OCI-LY7 (cell line): ENCODE data around the gene ABCG4. TPM values are rescaled to one million over a fixed set of nuclear protein-coding genes. Genes with fewer than 3 reads are reported as not detected.

ENCODE experiments used
- BruUV-seq: library from RNA; stranded (reverse); fragments of 400-500 nt; replicated peaks from 2 replicates; lab custom pipeline; 2021; lab: Mats Ljungman, UMichigan
- CTCF ChIA-PET: fragments of 300-600 bp; sonication (Branson Sonifier 250); formaldehyde crosslinking; loops from one replicate; lab custom pipeline; 2022; ENCODE audit warnings: antibody characterized with exemption; ENCODE audit not compliant: unreplicated experiment; lab: Charles Lee
- POLR2A ChIA-PET: fragments of 300-600 bp; sonication (Branson Sonifier 250); formaldehyde crosslinking; loops from one replicate; lab custom pipeline; 2022; ENCODE audit warnings: antibody characterized with exemption; lab: Charles Lee
- DNase-seq: peaks from one replicate; pipeline ENCODE4 v3.0.0-alpha.2; 2015; ENCODE audit warnings: low spot score
- H2AFZ ChIP-seq: fragments of 200-600 bp; sonication (generic), shearing (Covaris generic); 2 replicates; pipeline ENCODE4 v1.6.1; 2014; ENCODE audit warnings: mild to moderate bottlenecking, antibody characterized with exemption, low read length, moderate library complexity
- H3K27ac ChIP-seq: fragments of 200-600 bp; sonication (generic); 2 replicates; pipeline ENCODE4 v1.5.1; 2014; ENCODE audit warnings: mixed run types, low read depth, mild to moderate bottlenecking, moderate library complexity, low read length, inconsistent platforms; ENCODE audit not compliant: poor library complexity, severe bottlenecking
- H3K36me3 ChIP-seq: fragments of 200-600 bp; sonication (generic); 2 replicates; pipeline ENCODE4 v1.6.1; 2014; ENCODE audit warnings: mild to moderate bottlenecking, antibody characterized with exemption, low read length, moderate library complexity, mixed read lengths; ENCODE audit not compliant: insufficient read depth
- H3K4me1 ChIP-seq: fragments of 200-600 bp; sonication (generic); 2 replicates; pipeline ENCODE4 v1.5.1; 2014; ENCODE audit warnings: mild to moderate bottlenecking, low read length; ENCODE audit not compliant: insufficient read depth, poor library complexity, severe bottlenecking
- H3K4me2 ChIP-seq: fragments of 200-600 bp; sonication (generic); 2 replicates; pipeline ENCODE4 v1.6.1; 2014; ENCODE audit warnings: mild to moderate bottlenecking, low read length
- H3K4me3 ChIP-seq: fragments of 200-600 bp; sonication (generic); 2 replicates; pipeline ENCODE4 v1.5.1; 2014; ENCODE audit warnings: mild to moderate bottlenecking, low read depth, low read length; ENCODE audit not compliant: poor library complexity, severe bottlenecking
- H3K79me2 ChIP-seq: fragments of 200-600 bp; sonication (generic); 2 replicates; pipeline ENCODE4 v1.6.1; 2016; ENCODE audit warnings: low read depth, mild to moderate bottlenecking, low read length, moderate library complexity, mixed read lengths; ENCODE audit not compliant: insufficient read depth
- H3K9me2 ChIP-seq: fragments of 200-600 bp; sonication (generic); 2 replicates; pipeline ENCODE4 v1.6.1; 2016; ENCODE audit warnings: mild to moderate bottlenecking, low read length, mixed read lengths; ENCODE audit not compliant: insufficient read depth
- H3K9me3 ChIP-seq: fragments of 200-600 bp; sonication (generic); 2 replicates; pipeline ENCODE4 v1.6.1; 2014; ENCODE audit warnings: mild to moderate bottlenecking, mixed run types, low read length, mixed read lengths
- H4K20me1 ChIP-seq: fragments of 200-600 bp; sonication (generic); 2 replicates; pipeline ENCODE4 v1.6.1; 2014; ENCODE audit warnings: mild to moderate bottlenecking, antibody characterized with exemption, low read length, moderate library complexity, mixed read lengths; ENCODE audit not compliant: insufficient read depth
- EZH2phosphoT487 ChIP-seq: fragments of 200-600 bp; sonication (generic); IDR thresholded peaks from 2 replicates; pipeline ENCODE4 v1.6.1; 2018; ENCODE audit warnings: low read depth, borderline replicate concordance, mild to moderate bottlenecking, mixed run types, antibody characterized with exemption, low read length, moderate library complexity, mixed read lengths
- intact Hi-C: fragments of 100-400 bp; cut with micrococcal nuclease; formaldehyde crosslinking; loops from one replicate; pipeline ENCODE4 v1.10.0; 2022; ENCODE audit not compliant: unreplicated experiment
- total RNA-seq, 2 experiments: library from RNA; depleted of rRNA in 1 of 2; stranded (reverse); fragments of >200 nt in 1 of 2; shearing (Covaris generic) in 1 of 2; gene quantifications; 2 replicates each; pipeline ENCODE4 v1.2.3, GENCODE V29; 2014 to 2022
- TF ChIP-seq, protein P1 (sequence below): fragments of 200-600 bp; sonication (generic); conservative IDR thresholded peaks from 2 replicates; pipeline ENCODE4 v1.5.1; 2014; ENCODE audit warnings: mild to moderate bottlenecking, antibody characterized with exemption, low read length, moderate library complexity, mixed read lengths

ABCG4 gene
- total RNA-seq, 2 experiments from 2014 or later, result not detected

DNA sequence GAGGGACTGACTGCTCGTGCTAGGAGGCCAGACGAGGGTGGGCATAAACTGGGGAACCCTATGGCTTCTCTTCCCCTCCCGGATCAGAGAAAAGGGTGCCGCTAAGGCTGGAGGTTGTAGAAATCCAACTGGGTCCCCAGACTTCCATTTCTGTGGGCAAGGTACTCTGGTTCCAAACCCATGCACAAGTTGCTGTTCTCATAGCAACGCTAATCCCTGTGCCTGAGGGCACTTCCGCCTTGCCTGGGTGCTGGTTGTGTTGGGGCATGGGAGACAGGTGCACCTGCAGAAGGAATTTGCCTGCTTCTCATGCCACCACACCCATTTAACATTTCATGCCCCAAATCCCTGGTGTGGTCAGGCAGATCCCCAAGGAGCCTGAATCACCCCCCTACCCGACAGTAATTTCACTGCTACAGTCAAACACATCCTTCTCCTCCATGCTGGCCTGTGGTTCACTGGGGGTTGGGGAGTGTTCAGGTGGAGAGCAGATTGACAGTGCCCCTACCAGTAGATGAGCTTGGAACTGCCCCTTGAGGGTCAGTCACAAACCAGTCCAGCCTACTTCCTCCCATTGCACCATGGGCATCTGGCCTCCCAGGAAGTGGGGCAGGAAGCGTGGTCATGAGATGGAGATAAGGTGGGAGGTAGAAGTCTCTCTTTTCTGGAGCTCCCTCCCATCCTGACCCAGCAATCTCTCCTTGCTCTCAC lies 40.6 kb upstream of the ABCG4 start:
- peak overlapping the region; percentile 41 for H3K27ac ChIP-seq
- H2AFZ ChIP-seq, result peak overlapping the region; percentile 11; the same call in 1 of the 2 replicates
- peak; percentile 71 for DNase-seq
- H3K4me1 ChIP-seq, result peaks cover 26% of the 10 kb centered on the region
- peaks cover 6% of the 10 kb centered on the region; the same call in 1 of the 2 replicates for H3K79me2 ChIP-seq
- H3K36me3 ChIP-seq, result peaks cover 7% of the 10 kb centered on the region; the same call in 1 of the 2 replicates
- peak overlapping the region; percentile 93 for H3K4me3 ChIP-seq
- no peaks in the 10 kb centered on the region for H3K9me3 ChIP-seq
- BruUV-seq, result no TSS peak
- H3K9me2 ChIP-seq, result no peaks in the 10 kb centered on the region
- no peaks in the 10 kb centered on the region for H4K20me1 ChIP-seq
- H3K4me2 ChIP-seq, result peak overlapping the region; percentile 99
- ChIA-PET CTCF (interaction anchor here (1.4 kb wide), 1 partner anchor 13 kb away, joined by 7 read pairs; the partner anchor contains the start of gene HINFP), POLR2A (interaction anchor here (0.5 to 4.0 kb wide), 6 partner anchors 10 to 1100 kb away, joined by 3 to 41 read pairs (median 6); partner anchors contain the start of genes HINFP and VPS11)
- intact Hi-C loops, result loop anchor here (1.0 kb wide), 1 partner anchor 13 kb away; the partner anchor contains the start of gene HINFP
- no peak for TF ChIP-seq EZH2phosphoT487
- TF ChIP-seq, protein P1, sequence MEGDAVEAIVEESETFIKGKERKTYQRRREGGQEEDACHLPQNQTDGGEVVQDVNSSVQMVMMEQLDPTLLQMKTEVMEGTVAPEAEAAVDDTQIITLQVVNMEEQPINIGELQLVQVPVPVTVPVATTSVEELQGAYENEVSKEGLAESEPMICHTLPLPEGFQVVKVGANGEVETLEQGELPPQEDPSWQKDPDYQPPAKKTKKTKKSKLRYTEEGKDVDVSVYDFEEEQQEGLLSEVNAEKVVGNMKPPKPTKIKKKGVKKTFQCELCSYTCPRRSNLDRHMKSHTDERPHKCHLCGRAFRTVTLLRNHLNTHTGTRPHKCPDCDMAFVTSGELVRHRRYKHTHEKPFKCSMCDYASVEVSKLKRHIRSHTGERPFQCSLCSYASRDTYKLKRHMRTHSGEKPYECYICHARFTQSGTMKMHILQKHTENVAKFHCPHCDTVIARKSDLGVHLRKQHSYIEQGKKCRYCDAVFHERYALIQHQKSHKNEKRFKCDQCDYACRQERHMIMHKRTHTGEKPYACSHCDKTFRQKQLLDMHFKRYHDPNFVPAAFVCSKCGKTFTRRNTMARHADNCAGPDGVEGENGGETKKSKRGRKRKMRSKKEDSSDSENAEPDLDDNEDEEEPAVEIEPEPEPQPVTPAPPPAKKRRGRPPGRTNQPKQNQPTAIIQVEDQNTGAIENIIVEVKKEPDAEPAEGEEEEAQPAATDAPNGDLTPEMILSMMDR, result no peak

DNA sequence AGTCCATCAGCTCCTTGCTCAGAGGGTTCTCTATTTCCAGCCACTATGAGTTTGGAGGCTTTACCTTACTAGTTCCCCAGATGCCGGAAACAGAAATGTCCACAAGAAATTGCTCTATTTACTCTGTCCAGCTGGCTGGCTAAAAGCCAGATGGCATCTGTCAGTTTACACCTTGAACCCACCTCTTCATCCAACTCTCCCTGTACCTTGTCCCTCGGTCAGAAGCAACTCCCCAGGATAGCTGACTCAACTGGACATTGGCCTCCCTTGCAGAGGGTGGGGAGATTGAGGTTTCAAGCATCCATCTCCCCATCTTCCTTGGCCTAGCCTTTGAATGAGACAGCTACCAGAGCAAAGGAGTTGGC lies 40.0 kb upstream of the ABCG4 start:
- CTCF ChIA-PET, result interaction anchor here (1.4 kb wide), 1 partner anchor 12 kb away, joined by 7 read pairs; the partner anchor contains the start of gene HINFP
- BruUV-seq, result no TSS peak
- no peak overlapping the region for H2AFZ ChIP-seq

More for the DNA sequence above, 40.0 kb upstream of the ABCG4 start:
- Histone ChIP-seq H3K36me3 (peaks cover 10% of the 10 kb centered on the region), H4K20me1 (no peaks in the 10 kb centered on the region), H3K4me1 (peaks cover 21% of the 10 kb centered on the region), H3K9me3 (no peaks in the 10 kb centered on the region), H3K27ac (peak overlapping the region; percentile 41), H3K9me2 (no peaks in the 10 kb centered on the region), H3K4me3 (peak overlapping the region; percentile 93), H3K4me2 (peak overlapping the region; percentile 99), H3K79me2 (peaks cover 6% of the 10 kb centered on the region; the same call in 1 of the 2 replicates)
- no peak for DNase-seq
- no peak for TF ChIP-seq EZH2phosphoT487
- TF ChIP-seq, protein P1, result no peak
- POLR2A ChIA-PET, result interaction anchor here (0.5 to 4.0 kb wide), 7 partner anchors 10 to 1101 kb away, joined by 3 to 41 read pairs (median 3); partner anchors contain the start of genes HINFP and VPS11
- intact Hi-C loops, result loop anchor here (1.0 kb wide), 1 partner anchor 12 kb away; the partner anchor contains the start of gene HINFP
